ENCODE results near the gene POU2F2.

The POU2F2 gene

DNA sequence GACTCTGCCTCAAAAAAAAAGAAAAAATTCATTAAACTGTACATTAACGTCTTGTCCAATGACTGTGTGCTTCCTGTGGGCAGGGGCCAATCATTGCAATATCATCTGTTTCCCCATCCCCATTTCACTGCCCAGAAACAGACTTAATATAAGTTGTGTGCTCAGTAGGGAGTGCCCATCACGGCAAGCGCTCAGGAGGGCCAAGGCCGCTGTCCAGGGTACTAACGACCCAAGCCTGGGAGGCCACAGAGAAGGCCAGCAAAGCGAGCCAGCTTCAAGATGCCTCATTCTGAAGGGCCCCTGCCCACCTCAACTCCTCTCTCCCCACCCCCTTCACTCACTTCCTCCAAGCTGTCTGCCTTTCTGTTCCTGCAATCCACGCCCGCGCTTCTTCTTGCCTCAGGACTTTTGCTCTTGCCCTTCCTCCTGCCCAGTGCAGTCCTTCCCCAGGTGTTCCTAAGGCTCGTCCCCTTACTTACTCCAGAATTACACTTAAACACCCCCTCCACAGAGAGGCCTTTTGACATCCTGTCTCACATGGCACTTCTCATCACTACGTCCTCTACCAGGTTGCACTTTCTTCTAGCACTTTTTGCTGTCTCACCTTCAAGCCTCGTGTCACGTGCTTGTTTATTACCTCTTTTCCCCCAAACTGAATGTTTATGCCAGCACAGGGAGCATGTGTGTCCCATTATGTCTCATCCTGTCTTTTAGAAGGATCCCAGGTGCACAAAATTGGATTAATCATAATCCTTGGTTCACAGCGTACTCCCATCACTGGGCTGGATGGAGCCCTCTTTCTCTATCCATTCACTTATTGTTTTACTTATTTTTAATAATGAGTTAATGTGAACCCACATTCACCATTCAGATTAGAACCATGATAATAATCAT, 11.3 kb upstream of the POU2F2 start:
- no peak overlapping the region for H3K27ac Mint-ChIP-seq
- no peaks in the 10 kb centered on the region for H3K9me3 Mint-ChIP-seq
- no peak overlapping the region for H3K4me3 Mint-ChIP-seq
- DNase-seq (no peak), ATAC-seq (no peak)
- no peaks in the 10 kb centered on the region for H3K27me3 Mint-ChIP-seq
- peaks cover 6% of the 10 kb centered on the region for H3K4me1 Mint-ChIP-seq

- Mint-ChIP-seq H3K4me3 (no peak overlapping the region), H3K4me1 (peaks cover 11% of the 10 kb centered on the region), H3K27me3 (no peaks in the 10 kb centered on the region), H3K9me3 (no peaks in the 10 kb centered on the region), H3K27ac (no peak overlapping the region)
- peak; percentile 42 for ATAC-seq
- no peak for DNase-seq
Measured at GRCh38 chr19:42140125-42140754, 8.0 kb upstream of the POU2F2 start.

- no peak for ATAC-seq
- Mint-ChIP-seq H3K27ac (no peak overlapping the region), H3K4me3 (no peak overlapping the region), H3K9me3 (no peaks in the 10 kb centered on the region), H3K27me3 (no peaks in the 10 kb centered on the region), H3K4me1 (peaks cover 53% of the 10 kb centered on the region)
- DNase-seq = no peak
Measured at GRCh38 chr19:42134535-42135070, 2.4 kb upstream of the POU2F2 start.

DNA sequence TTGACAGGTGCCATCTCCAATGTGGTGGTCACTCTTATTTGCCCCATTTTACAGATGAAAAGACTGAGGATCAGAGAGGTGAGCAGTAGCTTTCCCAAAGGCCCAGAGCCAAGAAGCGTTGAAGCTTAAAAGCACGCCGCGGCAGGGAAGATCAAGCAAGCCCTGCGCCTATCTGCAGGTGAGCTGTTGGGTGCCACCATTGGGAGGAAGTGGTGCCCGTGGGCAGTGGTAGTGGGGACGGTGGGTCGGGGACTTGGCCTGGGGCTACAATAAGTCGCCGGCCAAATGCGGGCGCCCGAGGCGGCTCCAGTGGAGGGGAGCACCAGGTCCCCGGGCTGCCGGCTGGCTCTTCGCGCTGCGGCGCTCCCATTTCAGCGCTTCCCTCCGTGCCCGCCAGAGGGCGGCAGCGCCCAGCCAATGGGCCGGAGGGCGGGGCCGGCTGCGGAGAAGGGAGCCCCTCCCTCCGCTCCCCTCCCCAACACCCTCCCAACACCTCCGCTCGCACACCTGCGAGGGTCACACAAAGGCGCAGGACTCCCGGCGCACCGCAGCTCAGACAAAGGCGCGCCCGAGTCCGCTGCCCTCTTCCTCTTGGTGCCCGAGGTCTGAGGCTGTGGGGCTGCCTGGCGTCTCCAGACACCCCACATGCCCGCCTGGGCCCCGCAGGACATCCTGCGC, 744 bp upstream of the POU2F2 start:
- ATAC-seq (peak; percentile 69), DNase-seq (peak; percentile 87 to 91)
- peak overlapping the region in 1 of 2 donors; percentile 92 for H3K27ac Mint-ChIP-seq
- H3K9me3 Mint-ChIP-seq = no peaks in the 10 kb centered on the region
- H3K27me3 Mint-ChIP-seq = no peaks in the 10 kb centered on the region
- peak overlapping the region; percentile 77 to 89 for H3K4me3 Mint-ChIP-seq
- H3K4me1 Mint-ChIP-seq = peaks cover 69% of the 10 kb centered on the region

DNA sequence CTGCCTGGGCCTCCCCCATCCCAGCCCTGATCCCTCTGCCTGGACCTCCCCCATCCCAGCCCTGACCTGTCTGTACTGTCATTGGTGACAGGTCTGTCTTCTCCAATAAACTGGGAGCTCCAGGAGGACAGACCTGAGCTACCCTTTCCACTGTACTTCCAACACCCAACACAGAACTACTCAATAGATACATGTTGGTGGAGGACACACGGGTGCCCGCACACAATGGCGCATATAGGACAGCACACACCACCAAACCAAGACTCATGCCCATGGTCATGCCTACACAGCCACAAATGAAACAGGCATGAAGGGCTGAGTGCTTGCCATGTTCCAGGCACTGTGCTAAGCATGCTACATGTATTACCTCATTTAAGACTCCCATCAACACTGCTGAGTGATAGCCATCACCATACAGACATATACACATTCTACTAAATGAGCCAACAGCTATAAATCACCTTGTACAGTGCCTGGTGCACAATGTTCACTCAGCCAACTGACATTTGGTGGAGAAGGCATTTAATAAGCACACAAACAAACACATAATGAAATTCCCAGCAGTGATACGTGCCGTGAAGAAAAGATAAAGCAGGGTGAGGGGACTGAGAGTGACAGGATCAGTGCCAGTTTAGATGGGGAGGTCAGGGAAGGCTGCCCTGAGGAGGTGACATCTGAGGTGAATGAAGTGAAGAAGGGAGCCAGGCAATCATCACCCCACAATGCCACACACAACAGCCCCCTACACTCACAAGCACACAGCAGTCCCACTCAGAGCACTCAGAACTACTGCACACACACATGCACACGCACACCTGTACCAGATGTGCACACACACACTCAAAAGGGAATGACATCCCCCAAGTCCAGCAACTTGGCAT, 857 bp downstream of the POU2F2 start:
- Mint-ChIP-seq H3K4me3 (peak overlapping the region; percentile 77 to 89), H3K4me1 (peaks cover 85% of the 10 kb centered on the region), H3K27ac (peak overlapping the region; percentile 88 to 92), H3K27me3 (no peaks in the 10 kb centered on the region), H3K9me3 (no peaks in the 10 kb centered on the region)
- ATAC-seq (peak; percentile 10), DNase-seq (no peak)

GRCh38 chr19:42130254-42130573, 2.0 kb downstream of the POU2F2 start:
- no peaks in the 10 kb centered on the region for H3K27me3 Mint-ChIP-seq
- H3K9me3 Mint-ChIP-seq = no peaks in the 10 kb centered on the region
- H3K4me3 Mint-ChIP-seq = peak overlapping the region; percentile 77 to 89
- no peak for DNase-seq
- H3K4me1 Mint-ChIP-seq = peaks cover 86% of the 10 kb centered on the region
- H3K27ac Mint-ChIP-seq = peak overlapping the region in 1 of 2 donors; percentile 8
- no peak for ATAC-seq

- no peak for ATAC-seq
- DNase-seq = no peak
- peaks cover 88% of the 10 kb centered on the region for H3K4me1 Mint-ChIP-seq
- H3K9me3 Mint-ChIP-seq = no peaks in the 10 kb centered on the region
- peak overlapping the region; percentile 52 to 77 for H3K4me3 Mint-ChIP-seq
- peak overlapping the region in 1 of 2 donors; percentile 8 for H3K27ac Mint-ChIP-seq
- no peaks in the 10 kb centered on the region for H3K27me3 Mint-ChIP-seq
Measured at GRCh38 chr19:42129399-42130253, 2.6 kb downstream of the POU2F2 start.

DNA sequence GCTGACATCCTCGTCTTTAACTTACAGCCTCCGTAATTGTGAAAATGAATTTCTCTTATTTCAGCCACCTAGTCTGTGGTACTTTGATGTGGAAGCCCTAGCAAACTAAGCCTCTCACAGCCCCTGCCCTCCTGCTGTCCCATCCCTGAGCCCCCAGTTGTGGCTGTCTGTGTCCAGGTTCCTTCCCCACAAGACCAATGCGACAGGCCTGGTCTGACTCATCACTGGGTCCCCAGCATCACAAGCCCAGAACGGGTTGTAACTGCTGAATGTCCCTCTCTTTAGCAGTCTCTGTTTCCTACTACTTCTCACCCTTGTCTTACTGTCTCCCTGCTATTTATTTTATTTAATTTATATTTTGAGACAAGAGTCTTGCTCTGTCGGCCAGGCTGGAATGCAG, 5.7 kb downstream of the POU2F2 start:
- H3K27me3 Mint-ChIP-seq = no peaks in the 10 kb centered on the region
- peak in 1 of 2 donors; percentile 58 for DNase-seq
- peak overlapping the region; percentile 30 to 33 for H3K4me3 Mint-ChIP-seq
- no peak overlapping the region for H3K27ac Mint-ChIP-seq
- no peaks in the 10 kb centered on the region for H3K9me3 Mint-ChIP-seq
- peak; percentile 13 for ATAC-seq
- peaks cover 95% of the 10 kb centered on the region for H3K4me1 Mint-ChIP-seq

DNA sequence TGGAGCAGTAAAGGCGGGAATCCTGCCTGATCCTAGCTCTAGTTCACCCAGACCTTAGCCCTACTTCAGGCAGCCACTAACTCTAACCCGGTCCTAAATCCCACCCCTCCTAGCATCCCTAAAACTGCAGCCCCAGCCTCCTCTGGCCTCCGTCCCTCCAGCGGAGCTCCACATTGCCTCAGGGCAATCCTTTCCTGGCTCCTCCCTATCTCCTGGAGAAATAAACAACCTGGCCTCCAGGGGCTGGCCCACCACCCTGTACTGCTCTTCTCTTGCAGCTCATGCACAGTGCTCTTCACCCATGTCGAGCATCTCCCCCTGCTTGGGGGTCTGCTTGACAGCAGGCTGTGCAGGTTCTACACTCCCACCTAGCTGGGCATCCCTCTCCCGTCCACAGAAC, 6.7 kb downstream of the POU2F2 start:
- Mint-ChIP-seq H3K27me3 (no peaks in the 10 kb centered on the region), H3K4me3 (no peak overlapping the region), H3K4me1 (peaks cover 95% of the 10 kb centered on the region), H3K27ac (no peak overlapping the region), H3K9me3 (no peaks in the 10 kb centered on the region)
- DNase-seq (no peak), ATAC-seq (no peak)

DNA sequence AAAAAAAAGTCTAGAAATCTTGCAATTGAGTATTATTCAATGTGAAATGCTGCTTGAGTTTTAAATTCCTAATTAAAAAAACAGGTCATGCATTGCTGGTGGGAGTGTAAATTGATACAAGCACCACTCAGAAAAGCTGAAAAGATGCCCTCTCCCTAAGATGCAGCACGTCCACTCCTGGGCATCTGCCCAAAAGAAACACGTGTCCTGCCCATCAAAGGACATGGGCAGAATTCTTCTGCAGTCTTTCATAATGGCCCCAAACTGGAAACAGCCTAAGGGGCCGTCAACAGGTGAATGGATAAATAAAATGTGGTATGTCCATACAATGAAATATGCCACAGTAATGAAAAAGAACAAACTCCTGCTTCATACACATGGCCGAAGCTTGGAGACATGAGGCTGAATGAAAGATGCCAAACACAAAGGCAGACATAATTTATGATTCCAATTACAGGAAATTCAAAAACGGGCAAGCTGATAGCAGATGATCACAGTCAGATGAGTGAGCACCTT, 7.8 kb downstream of the POU2F2 start:
- Mint-ChIP-seq H3K27ac (no peak overlapping the region), H3K4me3 (no peak overlapping the region), H3K4me1 (peaks cover 92% of the 10 kb centered on the region)

GRCh38 chr19:42123765-42124164, 8.5 kb downstream of the POU2F2 start:
- peaks cover 90% of the 10 kb centered on the region for H3K4me1 Mint-ChIP-seq

More for the DNA sequence above, 7.8 kb downstream of the POU2F2 start:
- ATAC-seq (no peak), DNase-seq (no peak)
- Mint-ChIP-seq H3K9me3 (no peaks in the 10 kb centered on the region), H3K27me3 (no peaks in the 10 kb centered on the region)

GRCh38 chr19:42122691-42123607, 9.3 kb downstream of the POU2F2 start:
- DNase-seq = peak; percentile 72 to 81
- Mint-ChIP-seq H3K4me3 (peak overlapping the region; percentile 83 to 92), H3K4me1 (peaks cover 87% of the 10 kb centered on the region), H3K9me3 (no peaks in the 10 kb centered on the region), H3K27me3 (no peaks in the 10 kb centered on the region), H3K27ac (peak overlapping the region; percentile 96 to 98)
- ATAC-seq = peak; percentile 84

More at GRCh38 chr19:42123765-42124164, 8.5 kb downstream of the POU2F2 start:
- H3K4me3 Mint-ChIP-seq = peak overlapping the region; percentile 83 to 92
- H3K9me3 Mint-ChIP-seq = no peaks in the 10 kb centered on the region
- DNase-seq (no peak), ATAC-seq (no peak)
- no peaks in the 10 kb centered on the region for H3K27me3 Mint-ChIP-seq
- H3K27ac Mint-ChIP-seq = peak overlapping the region; percentile 7 to 98

DNA sequence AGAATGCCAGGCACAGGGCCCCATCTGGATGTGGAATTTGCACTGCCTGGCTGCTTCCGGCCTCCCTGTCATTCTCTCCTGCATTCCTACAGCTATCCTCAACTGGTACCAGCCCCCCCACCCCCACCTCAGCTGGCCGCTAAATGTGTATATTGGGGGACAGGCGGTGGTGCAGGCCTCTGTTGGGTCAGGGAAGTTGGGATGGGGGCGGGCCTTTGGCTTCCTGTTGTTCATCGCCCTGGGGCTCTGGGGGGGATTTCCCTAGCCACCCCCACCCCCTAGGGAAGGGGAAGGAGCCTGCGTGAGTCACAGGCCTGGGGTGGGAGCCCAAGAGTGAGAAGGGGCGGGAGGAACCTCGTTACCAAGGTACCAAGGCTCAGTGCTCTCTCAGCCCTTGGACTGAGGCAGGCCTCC, 10.6 kb downstream of the POU2F2 start:
- no peaks in the 10 kb centered on the region for H3K27me3 Mint-ChIP-seq
- H3K27ac Mint-ChIP-seq = peak overlapping the region; percentile 96 to 98
- H3K4me3 Mint-ChIP-seq = peak overlapping the region; percentile 83 to 92
- H3K9me3 Mint-ChIP-seq = no peaks in the 10 kb centered on the region
- peak; percentile 58 to 86 for DNase-seq
- peaks cover 80% of the 10 kb centered on the region for H3K4me1 Mint-ChIP-seq
- peak; percentile 83 for ATAC-seq

Data from stimulated activated naive CD8-positive, alpha-beta T cell treated with anti-CD3 and anti-CD28 coated beads, Interleukin-15, amount 100 ng/mL, for 72 hours (primary cell).